Measurements from ENCODE around the gene C7orf25.

Gene C7orf25

DNA sequence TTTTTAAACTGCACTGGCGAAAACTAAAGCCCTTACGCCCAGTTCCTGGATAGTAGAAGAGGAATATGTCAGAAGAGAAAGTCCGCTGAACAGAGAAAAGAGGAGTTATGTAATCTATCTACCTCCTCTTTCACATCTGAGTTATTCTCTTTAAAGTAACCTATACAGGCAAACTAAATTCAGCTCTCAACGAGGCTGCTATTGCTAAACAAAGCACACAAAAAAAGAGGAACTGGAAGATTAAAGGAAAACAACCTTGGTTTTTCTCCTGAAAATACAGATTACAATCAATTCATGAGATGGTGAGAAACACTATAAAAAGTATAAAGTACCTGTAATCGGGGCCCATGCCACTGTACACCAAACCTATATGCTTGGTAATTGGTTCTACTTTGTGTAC is 14.3 kb upstream of the C7orf25 start:
- H3K4me1 ChIP-seq (ENCODE audit: control insufficient read depth, insufficient read depth, low read length) = peaks cover 19% of the 10 kb centered on the region
- no peak overlapping the region for H3K4me2 ChIP-seq (ENCODE audit: low read length)
- no peaks in the 10 kb centered on the region for H3K9me3 ChIP-seq (replicated peaks; ENCODE audit: low read length)
- no peak overlapping the region for H3K4me3 ChIP-seq (ENCODE audit: low read length)
- peaks cover 51% of the 10 kb centered on the region for H3K36me3 ChIP-seq (ENCODE audit: insufficient read depth, low read length)
- no peaks in the 10 kb centered on the region for H3K27me3 ChIP-seq (ENCODE audit: control insufficient read depth, insufficient read depth, low read length)
- no peak overlapping the region for H3K9ac ChIP-seq (ENCODE audit: low read depth, low read length)

DNA sequence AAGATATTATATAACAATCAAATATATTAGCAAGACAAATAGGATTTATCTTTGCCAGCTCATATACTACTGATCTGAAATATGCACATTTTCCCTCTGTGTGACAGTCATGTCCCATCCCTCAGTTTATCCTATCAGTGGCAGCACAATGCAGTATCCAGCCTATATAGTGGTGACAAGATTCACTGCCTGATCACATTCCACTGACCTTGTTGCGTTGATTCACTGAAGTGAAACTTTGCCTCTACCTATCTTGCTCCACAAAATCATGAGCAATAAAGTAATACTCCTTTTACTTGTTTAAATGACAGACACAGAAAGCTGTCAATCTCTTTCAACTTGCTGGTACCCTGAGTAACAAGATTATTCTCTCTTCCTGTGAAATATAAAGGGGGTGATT is 13.8 kb upstream of the C7orf25 start:
- peaks cover 57% of the 10 kb centered on the region for H3K36me3 ChIP-seq (ENCODE audit: insufficient read depth, low read length)
- peaks cover 15% of the 10 kb centered on the region for H3K4me1 ChIP-seq (ENCODE audit: control insufficient read depth, insufficient read depth, low read length)
- no peak overlapping the region for H3K4me3 ChIP-seq (ENCODE audit: low read length)
- H3K4me2 ChIP-seq (ENCODE audit: low read length) = no peak overlapping the region
- H3K9me3 ChIP-seq (replicated peaks; ENCODE audit: low read length) = no peaks in the 10 kb centered on the region
- H3K27me3 ChIP-seq (ENCODE audit: control insufficient read depth, insufficient read depth, low read length) = no peaks in the 10 kb centered on the region
- H3K9ac ChIP-seq (ENCODE audit: low read depth, low read length) = no peak overlapping the region

DNA sequence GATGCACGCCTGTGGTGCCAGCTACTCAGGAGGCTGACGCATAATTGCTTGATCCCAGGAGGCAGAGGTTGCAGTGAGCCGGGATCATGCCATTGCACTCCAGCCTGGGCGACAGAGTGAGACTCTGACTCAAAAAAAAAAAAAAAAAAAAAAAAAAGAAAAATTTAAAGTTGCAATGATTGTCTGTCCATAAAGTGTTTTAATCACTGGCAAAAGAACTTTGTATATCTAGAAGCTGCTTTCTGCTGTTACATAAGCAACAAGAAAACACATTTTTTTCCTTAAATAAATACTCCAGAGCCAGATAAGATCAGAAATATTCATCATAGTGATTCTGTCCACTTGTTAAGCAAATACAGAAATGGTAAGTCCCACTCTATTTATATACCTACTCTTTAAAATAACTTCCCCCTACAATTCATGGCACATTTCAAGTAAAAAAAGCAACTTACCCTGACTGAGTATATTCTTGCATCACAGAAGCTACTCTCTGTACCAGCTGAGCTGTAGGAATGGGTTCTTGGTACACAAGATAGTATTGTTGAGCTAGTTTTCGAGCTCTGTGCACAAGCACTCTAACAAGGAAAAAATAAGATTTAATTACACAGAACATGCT is 12.5 kb upstream of the C7orf25 start:
- no peak overlapping the region for H3K4me2 ChIP-seq (ENCODE audit: low read length)
- H3K27me3 ChIP-seq (ENCODE audit: control insufficient read depth, insufficient read depth, low read length) = no peaks in the 10 kb centered on the region
- no peak overlapping the region for H3K9ac ChIP-seq (ENCODE audit: low read depth, low read length)
- H3K36me3 ChIP-seq (ENCODE audit: insufficient read depth, low read length) = peaks cover 63% of the 10 kb centered on the region
- H3K9me3 ChIP-seq (replicated peaks; ENCODE audit: low read length) = no peaks in the 10 kb centered on the region
- H3K4me3 ChIP-seq (ENCODE audit: low read length) = no peak overlapping the region
- peaks cover 2% of the 10 kb centered on the region for H3K4me1 ChIP-seq (ENCODE audit: control insufficient read depth, insufficient read depth, low read length)

DNA sequence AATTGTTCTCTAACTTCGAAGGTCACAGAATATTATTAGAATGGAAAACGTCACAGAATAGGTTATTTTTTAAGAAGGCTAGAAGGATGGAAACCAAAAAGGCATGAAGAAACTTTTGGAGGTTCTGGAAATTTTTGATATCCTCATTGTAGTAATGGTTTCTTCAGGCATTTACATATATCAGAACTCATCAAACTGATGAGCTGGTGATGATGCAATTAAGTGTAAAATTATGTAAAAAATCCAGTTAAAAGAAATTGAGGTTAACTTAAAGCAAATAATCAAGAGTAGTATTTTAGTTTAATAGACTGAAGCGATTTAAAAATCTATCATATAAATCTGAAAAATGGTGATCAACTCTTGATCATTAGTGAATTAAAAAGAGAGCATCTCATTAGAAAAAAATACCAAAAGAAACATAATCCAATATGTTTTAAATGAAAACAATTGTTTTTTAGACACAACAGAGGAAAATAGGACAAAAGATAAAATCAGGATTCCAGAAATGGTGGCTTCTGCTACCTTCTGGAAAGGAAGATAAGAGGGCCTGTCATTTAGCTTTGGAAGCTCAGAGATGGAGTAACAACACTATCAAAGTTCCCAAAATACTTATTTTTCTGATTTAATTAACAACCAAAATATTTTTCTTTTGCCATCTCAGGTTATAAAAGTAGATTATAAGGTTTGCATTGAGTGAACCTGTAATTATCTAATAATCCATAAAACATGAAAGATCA is 10.3 kb upstream of the C7orf25 start:
- H3K27me3 ChIP-seq (ENCODE audit: control insufficient read depth, insufficient read depth, low read length) = no peaks in the 10 kb centered on the region
- no peaks in the 10 kb centered on the region for H3K4me1 ChIP-seq (ENCODE audit: control insufficient read depth, insufficient read depth, low read length)
- H3K9me3 ChIP-seq (replicated peaks; ENCODE audit: low read length) = no peaks in the 10 kb centered on the region
- no peak overlapping the region for H3K4me2 ChIP-seq (ENCODE audit: low read length)
- H3K4me3 ChIP-seq (ENCODE audit: low read length) = no peak overlapping the region
- no peak overlapping the region for H3K9ac ChIP-seq (ENCODE audit: low read depth, low read length)
- peaks cover 71% of the 10 kb centered on the region for H3K36me3 ChIP-seq (ENCODE audit: insufficient read depth, low read length)

DNA sequence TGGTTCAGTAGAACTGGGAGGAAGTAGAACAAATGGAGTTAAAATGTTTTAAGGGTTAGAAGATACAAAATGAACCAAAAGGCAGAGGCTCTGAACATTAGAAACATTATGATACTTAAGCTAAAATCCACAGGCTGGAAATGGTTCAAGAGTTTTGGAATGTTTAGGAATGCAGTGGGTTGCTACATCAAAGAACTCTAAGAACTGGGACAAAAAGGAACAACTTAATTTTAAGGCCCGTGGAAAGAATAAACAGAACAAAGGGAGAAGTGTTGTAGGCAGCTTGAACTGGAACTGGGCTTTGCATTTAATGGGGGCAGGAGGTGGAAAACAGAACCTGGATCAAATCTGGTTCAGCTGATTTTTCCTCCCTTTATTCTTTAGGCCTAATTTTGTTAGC is 3.5 kb upstream of the C7orf25 start:
- Histone ChIP-seq H3K4me2 (ENCODE audit: low read length) (no peak overlapping the region), H3K9ac (ENCODE audit: low read depth, low read length) (no peak overlapping the region), H3K9me3 (replicated peaks; ENCODE audit: low read length) (no peaks in the 10 kb centered on the region), H3K36me3 (ENCODE audit: insufficient read depth, low read length) (peaks cover 38% of the 10 kb centered on the region), H3K4me3 (ENCODE audit: low read length) (no peak overlapping the region), H3K4me1 (ENCODE audit: control insufficient read depth, insufficient read depth, low read length) (peaks cover 23% of the 10 kb centered on the region), H3K27me3 (ENCODE audit: control insufficient read depth, insufficient read depth, low read length) (no peaks in the 10 kb centered on the region)

DNA sequence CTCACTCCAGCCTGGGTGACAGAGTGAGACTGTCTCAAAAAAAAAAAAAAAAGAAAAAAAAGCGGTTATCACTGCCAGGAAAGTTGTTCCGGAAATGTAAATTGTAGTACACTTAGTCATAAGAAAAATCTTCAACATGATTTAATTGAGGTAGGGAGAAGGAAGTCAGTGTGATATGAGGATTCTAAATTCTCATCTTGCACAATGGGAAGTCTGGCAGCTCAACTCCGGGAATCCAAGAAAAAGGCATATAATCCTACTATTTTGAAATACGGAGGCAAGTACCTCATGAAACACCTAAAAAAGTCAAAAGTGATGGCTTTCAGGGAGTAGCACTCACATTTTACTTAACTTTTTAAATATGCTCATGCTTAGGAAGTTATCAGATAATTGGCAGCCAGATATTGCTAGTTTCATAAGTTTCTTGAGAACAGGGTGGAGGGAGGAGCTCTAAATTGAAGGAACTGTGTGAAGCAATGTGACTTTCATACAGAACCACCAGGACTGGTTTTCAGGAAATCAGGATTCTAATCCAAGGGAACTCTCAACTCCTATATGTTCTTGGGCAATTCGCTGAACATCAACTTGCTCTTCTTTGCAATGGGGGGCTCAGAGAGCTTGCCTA is 2.7 kb upstream of the C7orf25 start:
- H3K27me3 ChIP-seq (ENCODE audit: control insufficient read depth, insufficient read depth, low read length) = no peaks in the 10 kb centered on the region
- peaks cover 23% of the 10 kb centered on the region for H3K4me1 ChIP-seq (ENCODE audit: control insufficient read depth, insufficient read depth, low read length)
- H3K9me3 ChIP-seq (replicated peaks; ENCODE audit: low read length) = no peaks in the 10 kb centered on the region
- no peak overlapping the region for H3K4me3 ChIP-seq (ENCODE audit: low read length)
- H3K9ac ChIP-seq (ENCODE audit: low read depth, low read length) = no peak overlapping the region
- H3K4me2 ChIP-seq (ENCODE audit: low read length) = peak overlapping the region; percentile 25
- H3K36me3 ChIP-seq (ENCODE audit: insufficient read depth, low read length) = peaks cover 31% of the 10 kb centered on the region

DNA sequence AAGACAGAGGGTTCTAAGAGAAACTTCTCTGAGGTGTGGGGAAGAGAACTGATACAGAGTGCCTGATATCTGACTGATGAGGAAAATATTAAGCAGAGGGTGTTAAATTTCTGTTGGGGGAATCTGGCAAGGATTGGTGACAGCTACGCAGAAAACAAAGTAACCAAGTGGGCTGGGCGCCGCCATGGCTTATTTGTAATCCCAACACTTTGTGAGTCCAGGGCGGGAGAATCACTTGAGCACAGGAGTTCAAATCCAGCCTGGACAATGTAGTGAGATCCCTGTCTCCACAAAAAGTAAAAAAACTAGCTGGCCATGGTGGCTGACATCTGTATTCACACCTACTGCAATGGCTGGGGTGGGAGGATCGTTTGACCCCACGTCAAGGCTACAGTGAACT is 2.1 kb upstream of the C7orf25 start:
- Histone ChIP-seq H3K27me3 (ENCODE audit: control insufficient read depth, insufficient read depth, low read length) (no peaks in the 10 kb centered on the region), H3K4me2 (ENCODE audit: low read length) (no peak overlapping the region), H3K36me3 (ENCODE audit: insufficient read depth, low read length) (peaks cover 26% of the 10 kb centered on the region), H3K9me3 (replicated peaks; ENCODE audit: low read length) (no peaks in the 10 kb centered on the region), H3K4me1 (ENCODE audit: control insufficient read depth, insufficient read depth, low read length) (peaks cover 23% of the 10 kb centered on the region), H3K9ac (ENCODE audit: low read depth, low read length) (no peak overlapping the region), H3K4me3 (ENCODE audit: low read length) (no peak overlapping the region)

DNA sequence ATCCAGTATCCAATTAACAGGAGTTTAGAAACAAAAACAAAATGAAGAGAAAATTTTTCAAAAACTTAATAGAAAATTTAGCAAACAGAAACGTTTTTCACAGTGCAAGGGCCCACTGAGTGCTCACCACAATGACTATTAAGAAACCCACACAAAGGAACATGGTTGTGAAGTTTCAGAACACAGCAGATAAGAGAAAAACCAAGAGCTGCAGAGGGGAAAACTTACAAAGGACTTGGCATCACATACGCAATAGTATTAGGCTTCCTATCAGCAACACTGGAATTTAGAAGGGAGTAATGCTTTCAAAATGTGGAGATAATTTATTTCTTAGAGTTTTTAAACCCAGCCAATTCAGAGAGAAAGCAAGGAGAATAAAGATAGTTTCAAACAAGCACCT is 1.7 kb upstream of the C7orf25 start:
- H3K36me3 ChIP-seq (ENCODE audit: insufficient read depth, low read length) = peaks cover 26% of the 10 kb centered on the region
- H3K4me1 ChIP-seq (ENCODE audit: control insufficient read depth, insufficient read depth, low read length) = peaks cover 23% of the 10 kb centered on the region
- H3K4me3 ChIP-seq (ENCODE audit: low read length) = no peak overlapping the region
- no peaks in the 10 kb centered on the region for H3K9me3 ChIP-seq (replicated peaks; ENCODE audit: low read length)
- no peaks in the 10 kb centered on the region for H3K27me3 ChIP-seq (ENCODE audit: control insufficient read depth, insufficient read depth, low read length)
- no peak overlapping the region for H3K4me2 ChIP-seq (ENCODE audit: low read length)
- no peak overlapping the region for H3K9ac ChIP-seq (ENCODE audit: low read depth, low read length)

DNA sequence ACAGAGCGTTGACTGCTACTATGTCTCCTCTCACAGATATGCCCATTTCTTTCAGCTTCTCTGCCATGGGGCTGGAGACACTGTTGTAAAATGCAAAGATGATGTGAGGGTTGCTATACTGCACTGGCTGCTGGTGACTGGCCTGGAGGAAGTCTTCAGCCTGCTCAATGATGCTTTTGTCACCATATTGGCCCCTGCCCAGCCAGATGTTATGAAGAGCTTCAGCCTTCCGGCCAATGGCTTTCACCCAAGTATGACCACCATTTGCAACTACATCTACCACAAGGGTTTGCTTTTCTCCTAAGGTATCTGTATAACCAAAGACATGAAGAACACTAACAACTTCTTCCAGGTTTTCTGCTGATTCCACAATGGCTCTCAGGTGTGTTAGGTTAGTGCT is 1.6 kb downstream of the C7orf25 start:
- Histone ChIP-seq H3K4me1 (ENCODE audit: control insufficient read depth, insufficient read depth, low read length) (peaks cover 23% of the 10 kb centered on the region), H3K9me3 (replicated peaks; ENCODE audit: low read length) (no peaks in the 10 kb centered on the region), H3K9ac (ENCODE audit: low read depth, low read length) (no peak overlapping the region), H3K4me2 (ENCODE audit: low read length) (peak overlapping the region; percentile 93), H3K36me3 (ENCODE audit: insufficient read depth, low read length) (peaks cover 3% of the 10 kb centered on the region), H3K4me3 (ENCODE audit: low read length) (no peak overlapping the region), H3K27me3 (ENCODE audit: control insufficient read depth, insufficient read depth, low read length) (no peaks in the 10 kb centered on the region)

DNA sequence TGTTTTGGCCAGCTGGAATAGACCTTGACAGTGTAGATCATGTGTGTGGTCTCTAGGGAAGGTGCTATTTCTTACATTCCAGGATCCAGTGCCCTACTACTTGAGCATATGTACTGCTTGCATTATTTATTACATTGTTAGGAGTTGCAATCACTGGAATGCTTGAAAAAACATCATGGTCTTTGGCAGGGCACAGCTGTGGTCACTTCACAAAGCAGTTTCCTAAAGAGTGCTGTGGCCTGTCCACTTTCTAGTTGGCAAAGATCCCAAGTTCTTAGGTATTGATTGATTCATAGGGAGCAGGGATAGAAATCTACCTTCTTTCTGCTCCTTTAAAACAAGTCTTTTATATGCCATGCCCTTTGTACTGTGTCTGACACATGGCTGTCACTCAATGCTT is 4.6 kb downstream of the C7orf25 start:
- no peak overlapping the region for H3K9ac ChIP-seq (ENCODE audit: low read depth, low read length)
- H3K4me3 ChIP-seq (ENCODE audit: low read length) = no peak overlapping the region
- H3K9me3 ChIP-seq (replicated peaks; ENCODE audit: low read length) = no peaks in the 10 kb centered on the region
- no peaks in the 10 kb centered on the region for H3K27me3 ChIP-seq (ENCODE audit: control insufficient read depth, insufficient read depth, low read length)
- no peak overlapping the region for H3K4me2 ChIP-seq (ENCODE audit: low read length)
- H3K36me3 ChIP-seq (ENCODE audit: insufficient read depth, low read length) = no peaks in the 10 kb centered on the region
- peaks cover 11% of the 10 kb centered on the region for H3K4me1 ChIP-seq (ENCODE audit: control insufficient read depth, insufficient read depth, low read length)

DNA sequence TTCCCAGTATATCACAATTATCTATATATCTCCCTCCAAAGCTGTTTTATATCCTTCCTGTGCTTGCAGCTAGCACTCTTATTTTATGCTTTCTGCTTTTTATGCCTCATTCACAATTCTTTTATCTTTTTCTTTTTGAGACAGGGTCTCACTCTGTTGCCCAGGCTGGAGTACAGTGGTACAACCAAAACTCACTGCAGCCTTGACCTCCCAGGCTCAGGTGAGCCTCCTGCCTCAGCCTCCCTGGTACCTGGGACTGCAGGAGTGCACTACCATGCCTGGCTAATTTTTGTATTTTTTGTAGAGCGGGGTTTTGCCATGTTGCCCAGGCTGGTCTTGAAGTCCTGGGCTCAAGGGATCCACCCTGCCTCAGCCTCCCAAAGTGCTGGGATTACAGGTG is 5.7 kb downstream of the C7orf25 start:
- Histone ChIP-seq H3K27me3 (ENCODE audit: control insufficient read depth, insufficient read depth, low read length) (no peaks in the 10 kb centered on the region), H3K4me3 (ENCODE audit: low read length) (no peak overlapping the region), H3K9ac (ENCODE audit: low read depth, low read length) (no peak overlapping the region), H3K4me1 (ENCODE audit: control insufficient read depth, insufficient read depth, low read length) (peaks cover 8% of the 10 kb centered on the region), H3K9me3 (replicated peaks; ENCODE audit: low read length) (no peaks in the 10 kb centered on the region), H3K36me3 (ENCODE audit: insufficient read depth, low read length) (no peaks in the 10 kb centered on the region), H3K4me2 (ENCODE audit: low read length) (no peak overlapping the region)

DNA sequence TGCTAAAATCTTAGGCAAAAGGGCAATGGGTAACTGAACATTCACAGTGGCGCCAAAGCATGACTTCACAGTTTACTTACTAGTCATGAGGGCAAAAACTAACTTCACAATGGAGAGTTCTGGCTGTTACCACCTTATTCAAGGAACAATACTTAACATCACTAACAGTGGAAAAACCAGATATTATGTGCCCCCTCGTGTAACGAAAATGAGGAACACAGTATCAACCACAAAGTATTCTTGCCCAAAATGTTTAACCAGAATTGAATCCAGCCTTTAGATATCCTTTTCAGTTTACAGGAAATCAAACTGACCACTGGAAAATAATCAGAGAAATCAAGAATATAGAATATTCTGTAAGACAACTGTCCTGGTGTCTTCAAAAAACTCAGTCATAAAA is 9.5 kb downstream of the C7orf25 start:
- no peaks in the 10 kb centered on the region for H3K4me1 ChIP-seq (ENCODE audit: control insufficient read depth, insufficient read depth, low read length)
- H3K9ac ChIP-seq (ENCODE audit: low read depth, low read length) = no peak overlapping the region
- H3K4me2 ChIP-seq (ENCODE audit: low read length) = no peak overlapping the region
- H3K4me3 ChIP-seq (ENCODE audit: low read length) = no peak overlapping the region
- no peaks in the 10 kb centered on the region for H3K27me3 ChIP-seq (ENCODE audit: control insufficient read depth, insufficient read depth, low read length)
- H3K9me3 ChIP-seq (replicated peaks; ENCODE audit: low read length) = no peaks in the 10 kb centered on the region
- no peaks in the 10 kb centered on the region for H3K36me3 ChIP-seq (ENCODE audit: insufficient read depth, low read length)

All from skeletal muscle satellite cell (primary cell).